GM19455 (cell line): ENCODE results near the gene TPGS2.
"Not testable (repeated sequence)": the region's sequence is repeated elsewhere in the genome, so short reads cannot be mapped to it uniquely, and the experiment has no call there.

Experiments
- ATAC-seq: cut with Tn5 transposase; IDR thresholded peaks from one replicate; pipeline ENCODE4 v1.9.1; 2021; ENCODE audit not compliant: unreplicated experiment

Gene TPGS2, protein sequence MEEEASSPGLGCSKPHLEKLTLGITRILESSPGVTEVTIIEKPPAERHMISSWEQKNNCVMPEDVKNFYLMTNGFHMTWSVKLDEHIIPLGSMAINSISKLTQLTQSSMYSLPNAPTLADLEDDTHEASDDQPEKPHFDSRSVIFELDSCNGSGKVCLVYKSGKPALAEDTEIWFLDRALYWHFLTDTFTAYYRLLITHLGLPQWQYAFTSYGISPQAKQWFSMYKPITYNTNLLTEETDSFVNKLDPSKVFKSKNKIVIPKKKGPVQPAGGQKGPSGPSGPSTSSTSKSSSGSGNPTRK

DNA sequence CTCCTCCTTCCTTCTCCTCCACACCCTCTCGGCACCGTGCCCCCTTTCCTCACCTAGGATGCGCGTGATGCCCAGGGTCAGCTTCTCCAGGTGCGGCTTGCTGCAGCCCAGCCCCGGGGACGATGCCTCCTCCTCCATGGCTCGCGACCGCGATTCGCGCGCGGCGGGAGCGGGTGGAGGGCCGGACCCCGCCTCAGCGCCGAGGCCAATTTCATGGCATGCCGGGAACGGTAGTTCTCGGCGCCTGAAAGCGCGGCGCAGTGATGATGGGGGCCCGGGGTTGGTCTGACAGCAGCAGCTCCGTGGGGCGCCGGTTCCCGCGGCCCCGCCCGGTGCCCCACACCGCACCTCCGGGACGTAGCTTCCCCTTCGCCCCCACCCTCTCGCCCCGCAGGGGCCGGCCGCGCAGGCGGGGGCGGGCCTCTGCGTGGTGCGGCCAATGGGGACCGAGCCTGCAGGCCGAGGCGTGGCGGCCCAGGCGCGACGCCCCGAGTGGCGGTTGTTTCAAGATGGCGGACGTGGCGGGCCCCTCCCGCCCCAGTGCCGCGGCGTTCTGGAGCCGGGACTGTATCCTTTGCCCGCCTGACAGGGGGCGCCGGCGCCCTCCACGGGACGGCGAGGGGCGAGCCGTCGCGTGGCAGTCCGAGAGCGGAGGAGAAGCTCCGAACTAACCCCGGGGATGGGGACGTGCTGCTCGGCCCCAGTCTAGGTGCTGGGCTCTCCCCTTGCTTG lies at the start of gene TPGS2, which contains the start of gene KIAA1328:
TPGS2 (minus strand) TSS at position 373 of the 732 bp plus-strand sequence; CDS start at position 138, 235 bp downstream.
KIAA1328 (plus strand) TSS at position 498 of the 732 bp plus-strand sequence; CDS start at position 510, 12 bp downstream.
- ATAC-seq, result peak; percentile 96

GRCh38 chr18:36873826-36874225 lies 45.0 kb upstream of the TPGS2 start:
- not testable (repeated sequence) for ATAC-seq

GRCh38 chr18:36872329-36872728 lies 43.5 kb upstream of the TPGS2 start:
- ATAC-seq, result no peak

GRCh38 chr18:36871801-36872200 lies 43.0 kb upstream of the TPGS2 start:
- no peak for ATAC-seq

DNA sequence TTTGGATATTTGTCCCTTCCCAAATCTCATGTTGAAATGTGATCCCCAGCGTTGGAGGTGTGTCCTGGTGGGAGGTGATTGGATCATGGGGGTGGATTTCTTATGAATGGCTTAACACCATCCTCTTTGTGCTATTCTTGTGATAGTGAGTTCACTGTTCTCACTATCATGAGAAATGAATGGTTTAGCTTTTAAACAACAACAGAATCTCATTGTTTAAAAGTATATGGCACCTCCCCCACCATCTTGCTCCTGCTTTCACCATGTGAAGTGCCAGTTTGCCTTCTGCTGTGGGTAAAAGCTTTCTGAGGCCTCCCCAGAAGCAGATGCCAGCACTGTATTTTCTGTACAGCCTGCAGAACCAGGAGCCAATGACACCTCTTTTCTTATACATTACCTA lies 38.3 kb upstream of the TPGS2 start:
- ATAC-seq, result no peak

- ATAC-seq, result no peak
Measured at GRCh38 chr18:36862182-36862581, 33.4 kb upstream of the TPGS2 start.

DNA sequence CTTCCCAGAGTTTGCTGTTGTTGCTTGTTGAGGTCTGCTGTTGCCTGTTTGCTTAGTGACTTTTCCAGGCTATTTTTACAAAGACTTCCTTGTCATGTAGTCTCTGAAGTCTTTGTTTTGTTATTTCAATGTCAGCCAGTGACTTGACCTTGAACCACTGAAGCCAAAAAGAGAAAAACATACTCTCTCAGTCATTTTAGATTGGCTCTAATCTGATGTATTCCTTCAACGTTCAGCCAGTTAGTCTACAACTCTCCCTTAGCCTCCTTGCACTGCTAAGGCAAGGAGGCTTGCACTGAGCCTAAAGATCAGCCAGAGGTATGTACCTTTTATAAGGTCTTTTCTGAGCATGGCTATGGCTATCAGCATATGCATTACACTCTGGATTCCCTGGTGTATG lies 28.0 kb upstream of the TPGS2 start:
- no peak for ATAC-seq

- no peak for ATAC-seq
Measured at GRCh38 chr18:36851202-36851590, 22.4 kb upstream of the TPGS2 start.

DNA sequence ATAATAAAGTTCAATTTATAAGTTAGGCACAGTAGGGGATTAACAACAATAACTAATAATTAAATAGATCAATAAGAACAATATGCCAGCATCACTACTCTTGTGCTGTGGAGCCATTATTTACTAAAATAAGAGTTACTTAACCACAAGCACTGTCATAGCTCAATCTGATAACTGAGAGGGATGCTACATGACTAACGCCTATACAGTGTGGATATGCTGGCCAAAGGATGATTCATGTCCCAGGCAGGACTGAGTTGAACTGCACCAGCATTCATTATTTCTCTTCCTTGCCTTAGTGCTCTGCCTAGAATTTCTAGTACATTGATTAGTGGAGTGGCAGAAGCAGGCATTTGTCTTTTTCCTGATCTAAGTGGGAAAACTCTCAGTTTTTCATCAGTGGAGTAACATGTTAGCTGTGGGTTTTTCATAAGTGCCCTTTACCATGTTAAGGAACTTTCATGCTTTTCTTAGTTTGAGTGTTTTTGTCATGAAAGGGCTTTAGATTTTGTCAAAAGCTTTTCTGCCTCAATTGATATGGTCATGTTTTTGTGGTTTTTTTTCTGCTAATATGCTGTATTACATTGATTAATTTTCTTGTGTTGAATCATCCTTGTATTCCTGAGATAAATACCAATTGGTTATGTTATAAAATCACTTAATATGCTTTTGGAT lies 21.9 kb upstream of the TPGS2 start:
- ATAC-seq, result no peak

DNA sequence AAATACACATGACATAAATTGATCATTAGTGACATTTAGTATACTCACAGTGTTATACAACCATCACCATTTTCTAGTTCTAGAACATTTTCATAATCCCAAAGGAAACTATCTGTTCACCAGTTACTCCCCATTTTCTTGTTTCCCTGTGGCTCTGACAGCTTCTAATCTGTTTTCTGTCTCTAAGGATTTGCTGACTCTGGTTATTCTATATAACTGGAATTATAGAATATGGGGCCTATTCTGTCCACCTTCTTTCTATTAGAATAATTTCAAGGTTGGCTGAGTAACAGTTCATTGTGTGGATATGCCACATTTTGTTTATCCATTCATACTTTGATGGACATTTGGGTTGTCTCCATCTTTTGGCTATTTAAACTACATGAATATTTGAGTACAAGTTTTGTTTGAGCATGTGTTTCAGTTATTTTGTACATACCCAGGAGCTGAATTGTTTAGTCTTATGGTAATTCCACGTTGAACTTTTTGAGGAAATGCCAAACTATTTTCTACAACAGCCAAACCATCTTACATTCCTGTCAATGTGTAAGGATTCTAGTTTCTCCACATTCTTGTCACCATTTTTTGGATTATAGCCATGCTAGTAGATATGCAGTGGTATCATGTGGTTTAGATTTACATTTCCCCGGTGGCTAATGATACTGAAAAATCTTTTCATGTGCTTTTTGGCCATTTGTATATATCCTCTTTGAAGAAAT lies 20.6 kb upstream of the TPGS2 start:
- no peak for ATAC-seq

DNA sequence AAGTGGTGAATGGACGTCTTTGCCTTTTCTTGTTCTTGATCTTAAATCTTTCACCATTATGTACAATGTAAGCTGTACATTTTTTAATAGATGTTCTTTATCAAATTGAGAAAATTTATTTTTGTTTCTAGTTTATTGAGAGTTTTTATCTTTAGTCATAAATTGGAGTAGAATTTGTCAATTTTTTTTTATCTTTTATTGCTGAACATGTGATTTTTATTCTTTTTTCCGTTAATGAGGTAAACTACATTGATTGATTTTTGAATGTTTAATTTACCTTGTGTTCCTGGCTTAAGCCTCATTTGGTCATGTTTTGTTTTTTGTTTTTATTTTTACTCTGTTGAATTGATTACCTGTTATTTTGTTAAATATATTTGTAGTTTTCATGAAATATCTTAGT lies 19.8 kb upstream of the TPGS2 start:
- no peak for ATAC-seq

DNA sequence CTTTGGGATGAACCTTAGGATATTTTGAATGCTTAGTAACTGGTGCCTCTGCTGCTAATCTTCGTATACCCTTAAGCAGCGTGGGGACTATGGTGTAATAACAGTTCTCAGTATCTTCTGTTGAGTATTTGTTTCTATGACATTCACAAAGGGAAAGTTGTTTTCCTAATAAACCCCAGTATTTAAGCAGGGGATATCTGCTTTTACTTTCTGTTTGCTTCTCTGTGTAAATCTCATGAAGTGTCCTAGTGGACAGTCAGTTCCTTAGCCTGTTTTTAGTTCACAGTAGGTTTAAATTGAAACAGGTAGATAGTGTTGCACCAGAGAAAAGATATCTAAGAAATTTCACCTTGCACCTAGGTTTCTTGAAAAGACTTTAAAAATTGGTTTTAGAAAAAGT lies 15.0 kb upstream of the TPGS2 start:
- no peak for ATAC-seq

DNA sequence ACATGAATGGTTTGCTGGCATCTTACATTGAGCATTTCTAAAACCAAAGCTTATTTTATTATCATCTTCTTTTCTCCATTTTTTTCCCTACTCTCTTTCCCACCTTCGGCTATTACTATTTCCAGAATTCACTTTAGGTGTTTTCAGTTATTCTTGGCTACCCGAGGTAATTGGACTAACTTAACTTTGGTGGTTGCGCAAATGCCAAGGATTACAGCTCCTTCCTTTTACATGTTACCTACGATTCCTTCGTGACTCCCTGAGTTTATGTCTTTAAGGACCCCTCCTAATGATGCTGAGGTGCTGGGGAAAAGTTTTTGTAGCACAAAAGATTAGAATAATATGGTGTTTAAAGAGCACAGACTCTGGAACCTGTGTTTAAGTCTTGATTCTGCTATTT lies 14.4 kb upstream of the TPGS2 start:
- no peak for ATAC-seq

DNA sequence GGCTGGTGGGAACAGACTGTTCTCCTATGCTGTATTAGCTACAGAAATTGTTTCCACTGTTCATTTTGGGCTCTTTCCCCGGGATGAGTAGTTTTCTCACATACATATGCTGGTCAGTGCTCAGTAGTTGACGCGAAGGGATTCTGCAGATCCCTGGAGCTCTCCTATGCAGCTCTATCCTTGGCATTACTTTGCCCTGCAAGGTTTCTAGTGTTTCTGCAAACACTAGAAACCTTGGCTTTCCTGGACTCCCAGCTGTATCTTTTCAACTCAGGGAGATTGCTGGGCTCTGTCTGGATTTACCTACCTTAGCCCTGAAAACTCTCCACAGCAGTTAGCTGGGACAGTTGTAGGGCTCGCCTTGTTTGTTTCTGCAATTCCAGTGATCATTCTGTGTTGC lies 11.0 kb upstream of the TPGS2 start:
- ATAC-seq, result no peak

DNA sequence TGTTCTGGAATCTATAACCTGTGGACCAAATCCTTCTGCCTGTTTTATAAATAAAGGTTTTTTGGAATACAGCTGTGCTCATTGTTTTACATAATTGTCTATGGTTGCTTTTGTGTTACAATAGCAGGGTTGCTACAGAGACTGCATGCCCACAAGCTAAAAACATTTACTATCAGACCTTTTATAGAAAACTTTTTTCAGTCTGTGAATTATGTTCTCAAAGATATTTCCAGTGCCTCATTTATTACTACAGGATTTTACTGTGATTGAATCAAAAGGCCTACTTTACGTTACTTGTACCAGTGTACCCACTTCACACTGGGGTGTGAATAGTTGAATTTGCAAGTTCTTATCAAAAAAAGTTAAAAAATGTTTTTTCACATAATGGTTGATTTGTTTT lies 7.1 kb upstream of the TPGS2 start:
- no peak for ATAC-seq

DNA sequence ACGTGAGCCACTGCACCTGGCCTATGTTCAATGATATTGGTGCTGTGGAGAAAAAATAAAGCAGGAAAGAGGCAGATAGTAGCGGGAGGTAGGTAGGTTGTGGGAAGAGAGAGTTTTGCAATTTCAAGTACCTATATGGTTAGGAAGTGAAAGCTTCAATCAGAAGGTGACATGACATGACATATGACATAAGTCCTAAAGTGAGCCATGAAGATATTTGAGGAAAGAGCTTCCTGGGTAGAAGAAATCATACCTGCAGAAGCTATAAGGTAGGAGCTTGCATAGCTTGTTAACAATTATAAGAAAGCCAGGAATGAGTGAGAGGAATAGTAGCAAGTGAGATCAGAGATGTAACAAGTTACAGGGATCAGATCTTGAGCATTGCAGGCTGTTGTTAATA lies 4.3 kb upstream of the TPGS2 start:
- no peak for ATAC-seq

GRCh38 chr18:36831139-36831538 lies 2.3 kb upstream of the TPGS2 start:
- ATAC-seq, result no peak

- ATAC-seq, result no peak
Measured at GRCh38 chr18:36830158-36830495, 1.3 kb upstream of the TPGS2 start.

DNA sequence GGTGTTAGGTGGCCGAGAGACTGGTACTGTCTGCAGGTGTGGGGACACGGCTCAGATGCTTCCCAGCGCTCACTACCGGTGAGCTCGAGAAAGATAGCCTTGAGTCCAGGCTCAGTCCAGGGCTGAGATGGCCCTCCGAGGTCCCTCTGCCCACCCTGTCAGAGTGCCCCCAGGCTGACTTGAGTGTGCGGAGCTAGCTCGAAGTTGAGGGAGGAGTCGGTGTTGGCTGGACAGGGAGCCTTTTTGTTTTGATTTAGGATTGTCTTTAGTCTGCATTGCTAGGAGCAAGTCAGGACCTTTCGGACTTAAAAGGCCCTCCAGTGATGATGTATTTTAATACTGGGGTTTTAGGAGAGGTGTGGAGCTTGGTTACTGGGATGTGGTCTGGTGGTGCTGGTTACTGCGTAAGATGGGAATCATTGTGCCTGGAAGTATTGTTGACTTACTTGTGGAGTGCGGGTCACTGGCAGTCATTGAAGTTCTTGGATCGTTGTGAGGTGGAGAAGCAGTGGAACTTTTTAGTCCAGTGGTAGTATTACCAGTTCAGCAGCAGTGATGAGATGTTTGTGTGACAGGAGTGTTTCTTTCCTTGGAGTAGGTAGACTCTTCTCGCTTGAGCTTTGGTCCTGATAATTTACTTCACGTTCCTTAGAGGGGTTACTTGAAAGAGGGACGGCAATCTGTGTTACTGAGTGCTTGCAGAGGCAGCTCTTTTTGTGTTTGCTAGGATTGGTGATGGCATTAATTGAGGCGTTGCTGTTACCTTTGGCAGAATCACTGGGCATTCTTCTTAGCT lies 758 bp upstream of the TPGS2 start:
- no peak for ATAC-seq

GRCh38 chr18:36828157-36828629 lies 609 bp downstream of the TPGS2 start:
- ATAC-seq, result peak; percentile 1
